Activated gamma-delta T cell treated with Interleukin-2 at 50 U/mL for 16 hours (primary cell): ENCODE results near the gene OBSCN.

ENCODE experiments used
- DNase-seq: peaks from one replicate; pipeline ENCODE4 v3.0.0-alpha.2; 2020

OBSCN gene, protein sequence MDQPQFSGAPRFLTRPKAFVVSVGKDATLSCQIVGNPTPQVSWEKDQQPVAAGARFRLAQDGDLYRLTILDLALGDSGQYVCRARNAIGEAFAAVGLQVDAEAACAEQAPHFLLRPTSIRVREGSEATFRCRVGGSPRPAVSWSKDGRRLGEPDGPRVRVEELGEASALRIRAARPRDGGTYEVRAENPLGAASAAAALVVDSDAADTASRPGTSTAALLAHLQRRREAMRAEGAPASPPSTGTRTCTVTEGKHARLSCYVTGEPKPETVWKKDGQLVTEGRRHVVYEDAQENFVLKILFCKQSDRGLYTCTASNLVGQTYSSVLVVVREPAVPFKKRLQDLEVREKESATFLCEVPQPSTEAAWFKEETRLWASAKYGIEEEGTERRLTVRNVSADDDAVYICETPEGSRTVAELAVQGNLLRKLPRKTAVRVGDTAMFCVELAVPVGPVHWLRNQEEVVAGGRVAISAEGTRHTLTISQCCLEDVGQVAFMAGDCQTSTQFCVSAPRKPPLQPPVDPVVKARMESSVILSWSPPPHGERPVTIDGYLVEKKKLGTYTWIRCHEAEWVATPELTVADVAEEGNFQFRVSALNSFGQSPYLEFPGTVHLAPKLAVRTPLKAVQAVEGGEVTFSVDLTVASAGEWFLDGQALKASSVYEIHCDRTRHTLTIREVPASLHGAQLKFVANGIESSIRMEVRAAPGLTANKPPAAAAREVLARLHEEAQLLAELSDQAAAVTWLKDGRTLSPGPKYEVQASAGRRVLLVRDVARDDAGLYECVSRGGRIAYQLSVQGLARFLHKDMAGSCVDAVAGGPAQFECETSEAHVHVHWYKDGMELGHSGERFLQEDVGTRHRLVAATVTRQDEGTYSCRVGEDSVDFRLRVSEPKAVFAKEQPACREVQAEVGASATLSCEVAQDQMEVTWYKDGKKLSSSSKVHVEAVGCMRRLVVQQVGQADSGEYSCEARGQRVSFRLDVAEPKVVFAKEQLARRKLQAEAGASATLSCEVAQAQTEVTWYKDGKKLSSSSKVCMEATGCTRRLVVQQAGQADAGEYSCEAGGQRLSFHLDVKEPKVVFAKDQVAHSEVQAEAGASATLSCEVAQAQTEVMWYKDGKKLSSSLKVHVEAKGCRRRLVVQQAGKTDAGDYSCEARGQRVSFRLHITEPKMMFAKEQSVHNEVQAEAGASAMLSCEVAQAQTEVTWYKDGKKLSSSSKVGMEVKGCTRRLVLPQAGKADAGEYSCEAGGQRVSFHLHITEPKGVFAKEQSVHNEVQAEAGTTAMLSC (N-terminal part only)

DNA sequence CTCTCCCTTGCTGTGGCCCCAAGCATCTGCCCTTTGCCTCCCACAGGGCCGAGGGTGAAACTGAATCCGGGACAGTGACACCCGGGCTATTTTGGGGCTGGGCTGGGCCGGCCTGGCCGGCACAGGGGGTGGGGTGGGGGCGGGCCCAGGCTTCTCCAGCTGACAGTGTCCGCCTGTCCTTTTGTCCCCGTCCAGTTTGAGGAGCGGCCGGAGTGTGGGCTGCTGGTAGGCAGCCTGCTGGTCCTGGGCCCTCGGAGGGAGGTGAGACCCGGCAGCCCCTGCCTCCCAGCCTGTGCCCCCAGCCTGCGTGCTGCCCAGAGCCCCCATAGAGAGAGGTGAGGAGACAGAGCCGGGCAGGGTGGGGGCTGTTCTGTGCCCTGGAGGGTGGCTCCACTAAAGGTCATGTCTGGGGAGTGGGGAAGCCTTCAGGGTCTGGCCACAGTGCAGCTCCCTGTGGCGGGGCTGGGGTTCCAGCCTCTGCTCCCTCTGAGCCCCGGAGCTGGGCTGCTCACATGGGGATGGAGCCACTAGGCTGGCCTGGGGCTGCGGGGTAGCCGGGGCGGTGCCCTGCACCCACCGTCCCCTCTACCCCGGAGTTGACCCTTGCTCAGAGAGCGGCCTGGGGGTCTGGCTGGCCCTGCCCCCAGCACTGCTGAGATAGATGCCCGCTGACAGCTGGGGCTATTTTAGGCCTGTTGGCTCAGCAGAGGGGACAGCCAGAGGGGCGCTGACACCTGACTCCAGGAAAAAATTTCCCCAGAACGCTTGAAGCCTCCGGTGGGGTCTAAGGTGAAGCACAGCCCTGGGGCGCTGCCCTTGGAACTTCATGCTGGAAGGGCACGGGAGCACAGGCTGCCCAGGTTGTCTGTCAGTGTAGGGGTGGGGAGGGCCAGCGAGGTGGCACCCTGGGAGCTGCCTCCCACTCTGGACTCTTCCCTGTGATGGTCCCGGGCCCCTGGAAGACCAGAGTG is at the start of gene OBSCN:
OBSCN (plus strand) TSS at position 194 of the 971 bp plus-strand sequence. CDS start 3,740 bp downstream, outside the sequence.
- DNase-seq: no peak

DNA sequence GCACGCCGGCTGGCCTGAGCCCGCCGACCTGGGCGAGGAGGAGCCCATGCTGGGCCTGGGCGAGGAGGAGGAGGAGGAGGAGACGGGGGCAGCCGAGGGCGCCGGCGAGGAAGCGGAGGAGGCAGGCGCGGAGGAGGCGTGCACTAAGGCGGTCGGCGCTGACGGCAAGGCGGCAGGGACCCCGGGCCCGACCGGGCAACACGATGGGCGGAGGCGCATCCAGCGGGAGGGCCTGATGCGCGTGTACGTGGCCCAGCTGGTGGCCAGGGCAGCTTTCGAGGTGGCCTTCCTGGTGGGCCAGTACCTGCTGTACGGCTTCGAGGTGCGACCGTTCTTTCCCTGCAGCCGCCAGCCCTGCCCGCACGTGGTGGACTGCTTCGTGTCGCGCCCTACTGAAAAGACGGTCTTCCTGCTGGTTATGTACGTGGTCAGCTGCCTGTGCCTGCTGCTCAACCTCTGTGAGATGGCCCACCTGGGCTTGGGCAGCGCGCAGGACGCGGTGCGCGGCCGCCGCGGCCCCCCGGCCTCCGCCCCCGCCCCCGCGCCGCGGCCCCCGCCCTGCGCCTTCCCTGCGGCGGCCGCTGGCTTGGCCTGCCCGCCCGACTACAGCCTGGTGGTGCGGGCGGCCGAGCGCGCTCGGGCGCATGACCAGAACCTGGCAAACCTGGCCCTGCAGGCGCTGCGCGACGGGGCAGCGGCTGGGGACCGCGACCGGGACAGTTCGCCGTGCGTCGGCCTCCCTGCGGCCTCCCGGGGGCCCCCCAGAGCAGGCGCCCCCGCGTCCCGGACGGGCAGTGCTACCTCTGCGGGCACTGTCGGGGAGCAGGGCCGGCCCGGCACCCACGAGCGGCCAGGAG is 49.5 kb upstream of the OBSCN start:
- no peak for DNase-seq

DNA sequence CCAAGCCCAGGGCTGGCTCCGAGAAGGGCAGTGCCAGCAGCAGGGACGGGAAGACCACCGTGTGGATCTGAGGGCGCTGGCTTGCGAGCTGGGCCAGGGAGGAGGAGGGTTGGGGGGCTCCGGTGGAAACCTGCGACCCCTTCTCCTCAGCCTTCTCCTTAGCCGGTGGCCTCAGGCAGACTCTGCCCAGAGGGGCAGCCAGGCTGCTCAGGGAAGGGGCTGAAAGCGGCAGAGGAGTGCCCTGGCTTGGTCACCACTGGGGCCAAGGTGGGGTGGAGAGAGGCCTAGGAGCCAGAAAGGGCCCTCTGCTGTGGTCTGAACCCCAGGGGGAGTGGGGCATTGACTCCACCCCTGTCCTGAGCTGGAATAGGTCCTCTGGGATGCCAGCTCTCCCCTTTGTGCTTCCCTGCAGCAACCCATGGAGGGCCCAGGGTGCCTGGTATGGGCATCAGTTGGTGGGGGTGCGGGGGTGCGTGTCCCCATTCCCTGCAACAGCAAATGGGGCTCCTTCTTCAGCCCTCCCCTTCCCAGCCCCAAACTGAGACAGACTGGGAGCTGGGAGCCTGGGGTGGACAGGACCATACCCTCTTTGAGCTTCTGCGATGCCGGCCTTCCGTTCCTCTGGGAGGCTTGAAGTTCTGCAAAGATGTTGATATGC is 48.7 kb upstream of the OBSCN start:
- no peak for DNase-seq

DNA sequence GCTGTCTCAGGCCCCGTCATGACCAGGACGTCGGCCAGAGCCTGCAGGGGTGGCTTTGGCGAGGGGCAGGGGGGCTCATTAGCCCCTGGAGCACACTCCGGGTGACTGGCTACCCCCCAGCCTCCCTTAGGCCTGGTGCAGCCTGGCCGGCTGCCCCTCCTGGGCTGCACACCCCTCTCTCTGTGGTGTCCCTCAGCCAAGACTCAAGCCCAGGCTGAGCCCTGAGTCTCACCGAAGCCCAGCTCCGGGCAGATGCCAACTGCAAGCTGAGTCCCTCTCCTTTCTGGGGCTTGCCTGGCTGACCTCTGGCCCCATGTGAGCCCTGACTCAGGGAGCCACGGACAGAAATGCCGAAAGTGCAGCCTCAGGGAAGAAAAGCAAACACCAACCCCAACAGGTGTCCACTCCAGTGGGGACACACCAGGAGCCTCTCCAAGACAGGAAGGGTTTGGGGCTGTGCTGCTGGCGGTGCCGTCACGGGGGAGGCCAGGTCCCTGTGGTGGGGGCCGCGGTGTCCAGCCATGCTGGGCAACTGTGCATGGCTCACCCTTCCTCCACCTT is 47.6 kb upstream of the OBSCN start:
- no peak for DNase-seq

DNA sequence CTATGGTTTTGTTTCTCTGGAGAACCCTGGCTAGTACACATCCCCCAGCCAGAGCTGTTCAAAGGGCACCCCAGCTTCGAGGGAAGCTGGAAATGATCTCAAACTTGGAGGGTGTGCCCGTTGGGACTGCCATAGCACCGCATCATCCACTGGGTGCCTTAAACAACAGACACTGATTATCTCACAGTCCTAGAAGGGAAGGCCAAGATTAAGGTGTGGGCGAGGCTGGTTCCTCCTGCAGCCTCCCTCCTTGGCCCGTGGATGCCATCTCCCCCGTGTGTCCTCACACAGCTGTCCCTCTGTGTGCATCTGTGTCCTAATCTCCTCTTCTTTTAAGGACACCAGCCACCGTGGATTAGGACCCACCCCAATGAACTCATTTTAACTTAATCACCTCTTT is 46.5 kb upstream of the OBSCN start:
- DNase-seq: no peak

DNA sequence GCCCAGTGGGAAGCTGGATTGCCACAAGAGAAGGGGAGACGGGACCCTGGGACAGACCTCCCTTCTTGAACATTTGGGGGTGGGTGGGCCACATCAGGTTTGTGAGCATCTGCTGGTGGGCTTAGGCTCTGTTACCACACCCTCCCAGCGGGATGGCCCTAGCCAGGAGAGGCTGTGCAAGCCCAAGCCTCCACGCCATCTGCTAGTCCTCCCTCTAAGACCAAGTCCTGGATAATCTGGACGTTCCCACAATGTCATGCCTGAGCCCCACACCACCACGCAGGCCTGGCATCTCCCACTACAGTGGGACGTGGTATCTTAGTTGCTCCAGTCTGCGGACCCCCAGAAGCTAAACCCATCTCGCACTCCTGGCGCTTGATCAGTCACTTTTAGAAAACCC is 46.0 kb upstream of the OBSCN start:
- DNase-seq: no peak

DNA sequence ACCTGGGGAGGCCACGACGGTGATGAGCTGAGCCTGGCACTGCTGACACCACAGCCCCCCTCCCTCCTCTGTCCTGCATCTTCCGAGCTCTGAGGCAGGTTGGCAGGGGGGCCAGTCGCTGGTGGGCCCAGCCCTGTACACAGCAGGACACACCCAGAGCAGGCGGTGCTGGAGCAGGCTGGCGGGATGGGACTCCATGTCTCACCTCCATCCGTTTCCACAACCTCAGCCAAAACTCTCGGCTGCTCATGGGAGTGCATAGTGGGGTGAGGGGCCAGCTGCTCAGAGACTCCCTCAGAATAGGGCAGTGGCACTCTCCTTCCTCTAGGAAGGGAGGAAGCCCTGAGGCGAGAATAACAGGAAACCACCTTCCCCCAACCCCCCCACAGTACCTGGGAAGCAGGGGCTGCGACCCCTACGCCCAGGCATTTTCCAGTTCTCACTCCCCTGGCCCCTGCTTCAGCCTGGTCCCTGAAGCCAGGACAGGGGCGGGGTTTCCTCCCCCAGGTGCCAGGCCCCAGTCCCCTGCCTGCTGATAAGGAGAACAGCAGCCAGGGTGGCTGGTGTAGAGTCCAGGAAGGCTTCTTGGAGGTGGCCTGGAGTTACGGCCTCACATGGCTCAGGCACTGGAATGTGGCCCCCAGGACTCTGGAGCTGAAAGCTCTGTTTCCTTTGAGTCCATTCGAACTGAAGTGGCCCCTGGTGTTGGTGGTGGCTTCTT is 45.4 kb upstream of the OBSCN start:
- DNase-seq: no peak

DNA sequence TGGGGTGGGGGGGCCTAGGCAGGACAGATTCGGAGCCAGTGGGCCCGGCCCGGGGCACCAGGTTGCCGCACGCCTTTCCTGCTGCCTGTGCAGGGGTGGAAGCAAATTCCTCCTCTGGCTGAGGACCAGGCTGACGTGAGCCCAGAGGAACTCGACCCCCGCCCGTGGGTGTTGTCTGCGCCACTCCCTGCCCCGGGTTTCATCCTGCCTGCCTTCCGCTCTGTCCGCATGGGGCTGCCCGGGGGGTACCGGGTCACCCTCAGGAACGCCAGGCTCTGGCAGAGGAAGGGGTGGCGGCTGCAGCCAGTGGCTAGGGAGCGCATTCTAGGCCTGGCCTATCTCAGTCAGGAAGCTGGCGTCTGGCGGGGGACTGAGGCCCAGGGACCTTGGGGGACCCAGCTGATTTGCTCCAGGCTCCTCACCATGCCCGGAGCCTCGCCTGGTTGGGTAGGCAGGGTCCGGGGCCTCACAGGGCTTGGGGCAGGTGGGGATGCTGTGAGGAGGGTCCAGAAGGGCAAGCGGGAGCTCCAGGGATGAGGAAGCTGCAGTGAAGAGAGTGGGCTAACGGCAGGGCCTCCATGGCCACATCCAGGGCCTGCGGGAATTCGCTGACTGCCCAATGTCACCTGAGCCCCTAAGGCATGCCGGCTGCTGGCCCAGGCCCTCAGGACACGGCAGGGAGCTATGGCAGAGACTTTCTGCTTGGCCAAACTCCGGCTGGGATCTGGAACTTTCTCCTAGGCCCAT is 44.7 kb upstream of the OBSCN start:
- no peak for DNase-seq

DNA sequence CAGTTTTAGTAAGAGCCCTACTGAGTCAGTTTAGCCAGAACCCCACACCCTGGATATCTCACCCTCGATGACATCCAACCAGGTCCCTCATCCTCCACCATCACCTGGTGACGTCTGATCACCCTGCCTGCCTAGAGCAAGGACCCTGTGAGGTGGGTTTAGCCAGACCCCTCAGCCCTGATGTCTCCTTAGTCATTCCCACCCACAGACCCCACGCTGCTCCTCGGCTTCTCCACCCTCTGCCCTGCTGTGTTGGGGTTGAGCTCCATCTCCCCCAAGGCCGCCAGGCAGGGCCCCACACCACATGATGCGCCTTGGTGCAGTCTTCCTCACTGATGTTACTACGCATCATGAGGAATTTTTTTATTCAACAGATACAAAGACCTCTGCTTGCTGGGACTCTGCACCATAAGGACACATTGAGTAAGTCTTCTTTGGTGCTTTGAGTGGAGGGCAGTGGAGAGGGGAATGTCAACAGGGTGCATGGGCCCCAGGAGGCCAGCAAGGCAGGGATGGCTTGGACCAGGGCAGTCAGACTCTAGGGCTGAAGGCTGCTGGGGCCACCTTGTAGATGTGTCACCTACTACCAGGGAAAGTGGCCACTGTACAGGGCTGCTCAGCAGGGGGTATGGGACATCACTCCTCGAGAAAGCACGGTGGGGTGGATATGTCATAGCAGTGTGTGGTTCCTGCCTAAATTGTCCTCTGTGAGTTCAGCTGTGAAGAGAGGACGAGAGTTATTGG is 43.9 kb upstream of the OBSCN start:
- DNase-seq: no peak

DNA sequence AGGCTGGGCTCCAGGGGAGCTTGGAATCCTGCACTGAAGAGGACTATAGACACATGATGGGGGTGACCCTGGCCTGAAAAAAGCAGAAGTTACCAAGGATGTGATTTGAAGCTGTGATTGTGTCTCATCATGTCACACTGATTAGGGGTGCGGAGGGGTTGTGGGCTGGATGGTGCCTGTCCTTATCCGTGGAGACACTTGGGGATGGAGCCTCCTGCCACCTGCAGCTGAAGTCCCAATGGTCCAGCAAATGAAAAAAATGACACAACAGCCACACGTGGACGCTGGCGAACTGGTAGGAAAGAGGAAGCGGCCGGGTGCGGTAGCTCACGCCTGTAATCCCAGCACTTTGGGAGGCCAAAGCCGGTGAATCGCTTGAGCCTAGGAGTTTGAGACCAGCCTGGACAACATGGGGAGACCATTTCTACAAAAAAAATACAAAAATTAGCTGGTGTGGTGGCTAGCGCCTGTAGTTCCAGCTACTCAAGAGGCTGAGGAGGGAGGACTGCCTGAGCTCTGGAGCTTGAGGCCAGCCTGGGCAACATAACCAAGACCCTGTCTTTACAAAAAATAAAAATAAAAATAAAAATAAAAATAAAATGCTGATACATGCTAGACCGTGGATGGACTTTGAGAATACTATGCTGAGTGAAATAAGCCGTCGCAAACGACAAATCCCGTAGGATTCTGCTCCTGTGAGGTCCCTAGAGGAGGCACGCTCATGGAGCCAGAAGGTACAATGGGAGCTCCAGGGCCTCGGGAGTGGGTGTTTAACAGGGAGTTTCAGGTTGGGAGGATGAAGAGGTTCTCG is 43.1 kb upstream of the OBSCN start:
- no peak for DNase-seq

DNA sequence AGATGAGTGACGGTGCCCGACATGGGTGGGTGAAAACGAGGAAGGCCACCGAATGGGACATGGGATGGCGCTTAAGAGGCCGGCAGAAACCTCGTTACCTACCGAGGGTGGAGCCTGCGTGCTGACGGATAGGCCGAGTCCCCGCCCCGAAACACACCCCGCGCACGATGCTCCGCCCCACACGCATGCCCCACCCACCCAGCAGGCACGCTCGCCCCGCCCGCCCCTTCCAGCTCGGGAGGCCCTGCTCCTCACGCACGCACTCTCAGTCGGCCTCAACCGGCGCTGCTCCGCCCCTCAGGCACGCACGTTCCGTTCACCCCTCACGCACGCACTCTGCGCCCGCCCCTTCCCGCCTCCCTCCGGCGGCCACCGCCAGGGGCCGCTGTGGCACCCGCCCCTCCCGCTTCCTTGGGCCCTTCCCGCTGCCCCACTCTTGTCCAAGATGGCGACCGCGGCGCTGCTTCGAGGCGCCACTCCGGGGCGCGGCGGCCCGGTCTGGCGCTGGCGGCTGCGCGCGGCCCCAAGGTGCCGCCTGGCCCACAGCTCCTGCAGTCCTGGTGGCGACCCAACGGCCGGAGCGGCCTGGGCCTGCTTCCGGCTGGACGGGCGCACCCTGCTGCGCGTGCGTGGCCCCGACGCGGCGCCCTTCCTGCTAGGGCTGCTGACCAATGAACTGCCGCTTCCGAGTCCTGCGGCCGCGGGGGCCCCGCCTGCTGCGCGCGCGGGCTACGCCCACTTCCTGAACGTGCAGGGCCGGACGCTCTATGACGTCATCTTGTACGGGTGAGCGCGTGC is 42.3 kb upstream of the OBSCN start, which contains the start of gene IBA57:
IBA57 (plus strand) TSS at position 433 of the 798 bp plus-strand sequence; CDS start at position 446, 13 bp downstream.
- DNase-seq: peak; percentile 99

DNA sequence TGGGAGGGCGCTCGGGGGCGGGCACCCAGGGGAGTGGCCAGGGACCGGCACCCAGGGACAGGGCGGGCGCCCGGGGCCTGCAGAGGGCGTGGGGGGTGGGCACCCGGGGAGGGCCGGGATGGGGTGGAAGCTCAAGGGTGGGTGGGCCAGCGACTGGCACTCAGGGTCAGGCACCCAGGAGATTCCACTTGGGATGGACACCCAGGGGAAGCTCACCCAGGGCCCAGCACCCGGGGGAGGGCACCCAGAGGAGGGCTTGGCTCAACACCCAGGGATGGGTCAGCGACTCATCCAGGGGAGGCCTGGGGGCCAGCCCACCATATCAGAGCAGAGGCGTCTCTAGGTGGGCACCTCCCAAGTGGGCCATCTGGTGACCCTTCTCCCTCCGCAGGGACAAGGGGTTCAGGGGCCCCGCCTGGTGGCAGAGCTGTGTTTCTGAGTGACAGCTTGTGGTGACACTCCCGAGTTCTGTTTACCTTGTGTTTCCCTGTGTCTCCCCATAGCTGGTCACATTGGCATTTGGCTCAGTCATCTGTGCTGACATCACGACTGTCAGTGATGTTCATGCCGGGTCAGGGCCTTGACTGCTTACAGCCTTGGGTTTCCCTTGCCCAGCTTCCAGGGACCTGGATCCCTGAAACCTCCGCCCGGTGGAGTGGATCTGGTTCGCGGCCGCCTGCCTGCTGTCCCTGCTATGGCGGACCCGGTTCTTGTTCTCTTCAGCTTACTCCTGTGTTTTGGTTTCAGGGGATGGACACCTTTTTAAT is 41.5 kb upstream of the OBSCN start:
- peak; percentile 43 for DNase-seq

DNA sequence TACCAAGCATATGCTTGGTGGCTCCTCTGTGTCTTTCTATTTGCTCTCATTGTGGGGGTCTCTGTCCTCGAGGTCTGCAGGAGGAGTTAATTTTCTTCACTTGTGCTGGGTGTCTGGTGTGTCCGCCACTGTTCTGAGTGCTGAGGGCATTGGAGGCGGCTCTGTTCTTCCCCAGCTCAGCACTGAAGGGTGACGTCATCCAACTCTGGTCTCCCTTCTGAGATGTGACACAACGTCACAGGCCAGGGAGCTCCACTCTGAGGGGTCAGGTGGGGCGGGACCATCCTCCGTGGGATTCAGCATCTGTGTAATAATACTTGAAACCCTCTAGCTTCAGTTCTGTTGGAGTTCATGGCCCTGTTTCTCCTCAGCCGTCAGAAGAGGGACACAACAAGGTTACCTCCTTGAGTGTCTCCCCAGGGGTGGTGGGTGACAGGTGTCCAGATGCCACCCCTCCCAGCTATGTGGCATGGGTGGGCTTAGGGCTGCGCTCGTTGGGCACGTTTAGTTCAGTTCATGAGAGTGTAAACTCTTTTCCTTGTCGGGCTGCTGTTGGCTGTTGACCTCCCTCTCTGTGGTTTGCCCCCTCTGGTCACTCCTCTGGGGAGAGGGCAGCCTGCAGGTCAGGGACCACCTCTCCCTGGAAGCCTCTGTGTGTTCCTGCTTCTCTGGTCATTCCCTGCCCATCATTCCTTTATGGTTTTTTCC is 39.1 kb upstream of the OBSCN start:
- no peak for DNase-seq

DNA sequence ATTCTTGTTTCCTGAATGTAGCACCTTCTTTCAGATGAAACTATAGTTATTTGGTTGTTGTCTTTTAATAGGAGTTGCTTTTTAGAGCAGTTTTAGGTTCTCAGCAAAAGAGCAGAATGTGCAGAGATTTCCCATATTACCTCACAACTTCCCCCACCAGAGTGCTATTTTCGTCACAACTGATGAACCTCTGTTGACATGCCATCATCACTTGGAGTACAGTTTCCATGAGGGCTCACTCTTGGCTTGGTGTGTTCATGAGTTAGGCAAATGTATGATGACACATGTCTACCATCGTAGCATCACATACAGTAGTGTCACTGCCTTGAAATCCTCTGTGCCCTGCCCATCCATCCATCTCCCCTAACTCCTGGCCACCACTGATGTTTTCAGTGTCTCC is 38.5 kb upstream of the OBSCN start:
- no peak for DNase-seq
